GM12878 (cell line): ENCODE data around the gene TMEM72.

Experiments
- CEBPB ChIP-seq, 2 experiments: fragments of 150-350 bp in 1 of 2; IDR thresholded peaks; 2 replicates each; pipeline ENCODE4 v1.6.1; 2012 to 2014; ENCODE audit warnings: low read depth in 2 of 2, low read length in 2 of 2, borderline replicate concordance in 1 of 2, inconsistent platforms in 1 of 2
- SIN3A ChIP-seq: IDR thresholded peaks from 2 replicates; pipeline ENCODE4 v1.6.1; 2012; ENCODE audit warnings: low read depth, low read length, improper control_type of control experiment
- SIX5 ChIP-seq: IDR thresholded peaks from 2 replicates; pipeline ENCODE4 v1.6.1; 2011; ENCODE audit warnings: mild to moderate bottlenecking, low read depth, low read length, moderate library complexity; ENCODE audit not compliant: severe bottlenecking
- SMC3 ChIP-seq: IDR thresholded peaks from 2 replicates; pipeline ENCODE4 v1.6.1; 2011; ENCODE audit warnings: low read length, improper control_type of control experiment, borderline replicate concordance
- TAF1 ChIP-seq: IDR thresholded peaks from 2 replicates; pipeline ENCODE4 v1.6.1; 2011; ENCODE audit warnings: mild to moderate bottlenecking, low read depth, low read length, borderline replicate concordance

DNA sequence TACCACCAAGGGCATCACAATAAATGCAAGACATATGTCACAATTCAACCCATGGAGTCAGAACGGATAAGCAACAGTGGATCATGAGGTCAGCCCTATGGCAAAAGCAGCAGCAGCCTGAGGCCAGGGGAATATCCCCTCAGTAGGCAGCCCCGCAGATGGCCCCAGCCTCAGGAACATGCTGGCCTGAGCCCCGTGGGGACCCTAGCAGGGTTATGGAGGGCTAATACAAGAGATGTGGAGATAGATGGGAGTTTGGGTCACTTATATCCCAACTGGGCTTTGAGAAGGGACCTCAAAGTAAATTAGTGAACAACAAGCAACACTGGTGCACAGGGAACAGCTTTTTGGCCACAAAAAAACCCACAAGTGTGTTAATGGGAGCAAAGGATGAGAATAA, 9.1 kb downstream of the TMEM72 start:
- TF ChIP-seq SIN3A (no peak), TAF1 (no peak), SMC3 (no peak), SIX5 (no peak), CEBPB (IDR thresholded peaks at IDR 0.05; ENCODE audit: borderline replicate concordance in 1 of 2, low read depth in 2 of 2, low read length in 2 of 2) (no peak)
